H1 (cell line): Measurements from ENCODE around the gene PRR12. TPM values are rescaled to one million over a fixed set of nuclear protein-coding genes. Genes with fewer than 3 reads are reported as not detected.

ENCODE experiments used
- CTCF ChIA-PET: fragments of 300-600 bp; sonication (Branson Sonifier 250); formaldehyde crosslinking; loops from one replicate; lab custom pipeline; 2021; ENCODE audit not compliant: partially characterized antibody; lab: Charles Lee
- POLR2A ChIA-PET: fragments of 300-600 bp; sonication (Branson Sonifier 250); formaldehyde crosslinking; loops from one replicate; lab custom pipeline; 2021; ENCODE audit warnings: inconsistent platforms; ENCODE audit not compliant: partially characterized antibody; lab: Charles Lee
- DNase-seq, 2 experiments: peaks; one replicate each; pipeline versions ENCODE4 v3.0.0 to v3.0.0-alpha.2; 2010 to 2022; ENCODE audit warnings: low spot score in 2 of 2, low read depth in 1 of 2, mixed read lengths in 1 of 2
- FAIRE-seq: peaks from 2 replicates; lab custom pipeline; 2011; peaks lifted over from hg19 to GRCh38; lab: Jason Lieb, UNC
- H2AFZ ChIP-seq: 2 replicates; pipeline ENCODE4 v1.8.1; 2012; ENCODE audit warnings: low read length, inconsistent platforms
- H2AK5ac ChIP-seq: 2 replicates; pipeline ENCODE4 v1.6.1; 2013; ENCODE audit warnings: low read depth, low read length
- H2BK120ac ChIP-seq: replicated peaks from 2 replicates; pipeline ENCODE3; 2013; ENCODE audit warnings: low read depth, low read length, inconsistent platforms
- H2BK12ac ChIP-seq: 2 replicates; pipeline ENCODE4 v1.6.1; 2013; ENCODE audit warnings: low read depth, low read length
- H2BK15ac ChIP-seq: 2 replicates; pipeline ENCODE4 v1.6.1; 2013; ENCODE audit warnings: low read length
- H2BK20ac ChIP-seq: 2 replicates; pipeline ENCODE4 v1.6.1; 2013; ENCODE audit warnings: low read length
- H2BK5ac ChIP-seq: 2 replicates; pipeline ENCODE4 v1.6.1; 2013; ENCODE audit warnings: low read depth, low read length
- H3K14ac ChIP-seq: 2 replicates; pipeline ENCODE4 v1.6.1; 2013; ENCODE audit warnings: inconsistent platforms; ENCODE audit not compliant: insufficient read length
- H3K18ac ChIP-seq: 2 replicates; pipeline ENCODE4 v1.6.1; 2013; ENCODE audit warnings: low read length; ENCODE audit errors: extremely low read depth
- H3K23ac ChIP-seq: 2 replicates; pipeline ENCODE4 v1.6.1; 2013; ENCODE audit warnings: inconsistent platforms; ENCODE audit not compliant: insufficient read length
- H3K23me2 ChIP-seq: 2 replicates; pipeline ENCODE4 v1.6.1; 2013; ENCODE audit warnings: low read depth, low read length
- H3K27ac ChIP-seq: 2 replicates; pipeline ENCODE4 v1.6.1; 2011; ENCODE audit warnings: low read depth, low read length, inconsistent platforms
- H3K27me3 ChIP-seq, 4 experiments: replicated peaks in 1 of 4; 1 replicate in 1 of 4; 2 replicates in 3 of 4; pipeline versions ENCODE4 v1.6.1 to v1.8.1; 2011 to 2013; ENCODE audit warnings: low read length in 3 of 4, mild to moderate bottlenecking in 3 of 4, inconsistent platforms in 2 of 4, mixed read lengths in 2 of 4, moderate library complexity in 1 of 4; ENCODE audit not compliant: control insufficient read depth in 3 of 4, insufficient read depth in 3 of 4; ENCODE audit errors: extremely low read depth in 1 of 4
- H3K36me3 ChIP-seq, 4 experiments: 2 replicates each; pipeline versions ENCODE4 v1.6.1 to v1.8.1; 2011 to 2013; ENCODE audit warnings: mild to moderate bottlenecking in 4 of 4, low read length in 3 of 4, moderate library complexity in 2 of 4, control low read depth in 1 of 4, inconsistent platforms in 1 of 4; ENCODE audit not compliant: insufficient read depth in 4 of 4, control insufficient read depth in 2 of 4
- H3K4ac ChIP-seq: replicated peaks from 2 replicates; pipeline ENCODE3; 2013; ENCODE audit warnings: low read length, low read depth, mixed read lengths, inconsistent platforms; ENCODE audit not compliant: insufficient read length
- H3K4me1 ChIP-seq, 4 experiments: replicated peaks in 1 of 4; 1 replicate in 1 of 4; 2 replicates in 3 of 4; pipeline versions ENCODE4 v1.6.1 to v1.8.1; 2011 to 2013; ENCODE audit warnings: low read length in 3 of 4, inconsistent platforms in 2 of 4, mixed read lengths in 1 of 4; ENCODE audit not compliant: insufficient read depth in 4 of 4, control insufficient read depth in 3 of 4
- H3K4me2 ChIP-seq, 2 experiments: 2 replicates each; pipeline versions ENCODE4 v1.6.1 to v1.8.1; 2011 to 2013; ENCODE audit warnings: low read depth in 2 of 2, low read length in 2 of 2, control low read depth in 1 of 2, inconsistent platforms in 1 of 2, mild to moderate bottlenecking in 1 of 2; ENCODE audit not compliant: insufficient read depth in 1 of 2
- H3K4me3 ChIP-seq, 4 experiments: fragments of 200-600, 300-600 bp in 1 of 4; sonication (generic), shearing (Covaris generic), sonication (Bioruptor Twin) in 1 of 4; 2 replicates each; pipeline versions ENCODE4 v1.5.1 to v1.8.1; 2011 to 2016; ENCODE audit warnings: low read length in 4 of 4, low read depth in 3 of 4, control low read depth in 2 of 4, inconsistent platforms in 2 of 4, mild to moderate bottlenecking in 2 of 4, mixed read lengths in 1 of 4, moderate library complexity in 1 of 4; ENCODE audit not compliant: insufficient read depth in 2 of 4; ENCODE audit errors: extremely low read depth in 1 of 4
- H3K56ac ChIP-seq: replicated peaks from 2 replicates; pipeline ENCODE3; 2013; ENCODE audit warnings: low read depth, mild to moderate bottlenecking, mixed read lengths, low read length, inconsistent platforms; ENCODE audit not compliant: insufficient read length
- H3K79me1 ChIP-seq: 2 replicates; pipeline ENCODE4 v1.6.1; 2013; ENCODE audit warnings: low read depth, low read length, control low read depth
- H3K79me2 ChIP-seq, 2 experiments: 2 replicates each; pipeline versions ENCODE4 v1.6.1 to v1.8.1; 2012 to 2013; ENCODE audit warnings: low read length in 2 of 2, mild to moderate bottlenecking in 2 of 2, inconsistent platforms in 1 of 2; ENCODE audit not compliant: insufficient read depth in 2 of 2, control insufficient read depth in 1 of 2
- H3K9ac ChIP-seq, 4 experiments: replicated peaks in 1 of 4; 1 replicate in 1 of 4; 2 replicates in 3 of 4; pipeline versions ENCODE4 v1.6.1 to v1.8.1; 2011 to 2013; ENCODE audit warnings: low read depth in 3 of 4, low read length in 3 of 4, control low read depth in 2 of 4, mild to moderate bottlenecking in 2 of 4, moderate library complexity in 2 of 4, inconsistent platforms in 1 of 4; ENCODE audit errors: extremely low read depth in 1 of 4
- H3K9me3 ChIP-seq, 2 experiments: 2 replicates each; pipeline versions ENCODE4 v1.6.1 to v1.8.1; 2012 to 2013; ENCODE audit warnings: mild to moderate bottlenecking in 2 of 2, moderate library complexity in 2 of 2, control low read depth in 1 of 2, inconsistent platforms in 1 of 2, low read depth in 1 of 2, low read length in 1 of 2, mixed read lengths in 1 of 2; ENCODE audit not compliant: insufficient read depth in 2 of 2
- H4K20me1 ChIP-seq, 2 experiments: replicated peaks in 1 of 2; 2 replicates each; pipeline versions ENCODE3 to v1.8.1; 2011 to 2013; ENCODE audit warnings: inconsistent platforms in 2 of 2, low read length in 2 of 2, mild to moderate bottlenecking in 1 of 2; ENCODE audit not compliant: insufficient read depth in 2 of 2, control insufficient read depth in 1 of 2
- H4K5ac ChIP-seq: 2 replicates; pipeline ENCODE4 v1.6.1; 2013; ENCODE audit warnings: low read length, low read depth, mixed read lengths, inconsistent platforms; ENCODE audit not compliant: insufficient read length
- H4K8ac ChIP-seq: 2 replicates; pipeline ENCODE4 v1.8.0; 2013; ENCODE audit warnings: mild to moderate bottlenecking, moderate library complexity, low read length, inconsistent platforms; ENCODE audit not compliant: insufficient read depth; ENCODE audit errors: extremely low read depth
- H4K91ac ChIP-seq: replicated peaks from 2 replicates; pipeline ENCODE3; 2013; ENCODE audit warnings: low read length, mixed read lengths, inconsistent platforms; ENCODE audit not compliant: insufficient read length
- CEBPB ChIP-seq: IDR thresholded peaks from 2 replicates; pipeline ENCODE4 v1.6.1; 2012; ENCODE audit warnings: low read depth, low read length
- JUND ChIP-seq: IDR thresholded peaks from 2 replicates; pipeline ENCODE4 v1.6.1; 2011; ENCODE audit warnings: mild to moderate bottlenecking, improper control_type of control experiment, low read length
- RFX5 ChIP-seq: IDR thresholded peaks from 2 replicates; pipeline ENCODE4 v1.6.1; 2011; ENCODE audit warnings: low read depth, low read length, improper control_type of control experiment, borderline replicate concordance
- SP1 ChIP-seq: IDR thresholded peaks from 2 replicates; pipeline ENCODE4 v1.6.1; 2011; ENCODE audit warnings: low read depth, low read length
- SP4 ChIP-seq: IDR thresholded peaks from 2 replicates; pipeline ENCODE4 v1.6.1; 2012; ENCODE audit warnings: low read length, inconsistent platforms
- SRF ChIP-seq: IDR thresholded peaks from 2 replicates; pipeline ENCODE4 v1.6.1; 2011; ENCODE audit warnings: mild to moderate bottlenecking, low read depth, low read length, moderate library complexity
- TBP ChIP-seq: IDR thresholded peaks from 2 replicates; pipeline ENCODE4 v1.6.1; 2011; ENCODE audit warnings: low read depth, low read length, improper control_type of control experiment
- TEAD4 ChIP-seq: IDR thresholded peaks from 2 replicates; pipeline ENCODE4 v1.6.1; 2012; ENCODE audit warnings: low read depth, low read length, inconsistent platforms, mixed read lengths
- ZNF274 ChIP-seq: IDR thresholded peaks from 2 replicates; pipeline ENCODE4 v1.7.0; 2012; ENCODE audit warnings: low read length, borderline replicate concordance; ENCODE audit errors: extremely low read depth
- WGBS, 2 experiments: shearing (Covaris generic) in 1 of 2; methylation state at CpG; one replicate each; pipeline versions ENCODE4 v1.1.6 to v1.1.7; 2013 to 2015; ENCODE audit warnings: low lambda C conversion rate in 2 of 2, mixed read lengths in 2 of 2, inconsistent platforms in 1 of 2, low coverage in 1 of 2, missing lambda C conversion rate in 1 of 2; ENCODE audit not compliant: insufficient replicate concordance in 2 of 2, insufficient coverage in 1 of 2, insufficient read length in 1 of 2; ENCODE audit errors: extremely low coverage in 1 of 2, missing lambda C conversion rate in 1 of 2; 5-methylcytosine and 5-hydroxymethylcytosine counted together
- polyA plus RNA-seq, 7 experiments: library from polyadenylated mRNA; depleted of rRNA in 3 of 7; stranded (reverse) in 5 of 7; unstranded in 2 of 7; fragments of >200 nt in 5 of 7; fragments of 200-250 nt in 2 of 7; gene quantifications; 1 replicate in 5 of 7; 2 replicates in 1 of 7; 4 replicates in 1 of 7; pipeline versions ENCODE4 v1.2.1 to v1.2.3, GENCODE V29; 2011 to 2013; ENCODE audit warnings: missing spikeins in 2 of 7, mixed read lengths in 2 of 7
- total RNA-seq: library from RNA; stranded (reverse); fragmentation: NEBNext Ultra II Directional; extraction: Animal tissue kit (Norgen Biotek cat#: 25700); gene quantifications from 2 replicates; pipeline ENCODE4 v1.2.1, GENCODE V29; 2021
- TF ChIP-seq, protein P1 (sequence below): IDR thresholded peaks from 2 replicates; pipeline ENCODE4 v1.6.1; 2011; ENCODE audit warnings: low read depth, mild to moderate bottlenecking, low read length; ENCODE audit not compliant: insufficient read depth
- TF ChIP-seq, protein P2 (sequence below): IDR thresholded peaks from 2 replicates; pipeline ENCODE4 v1.6.1; 2012; ENCODE audit warnings: low read length, inconsistent platforms

PRR12 gene
- total and polyA plus RNA-seq, 2 of the 8 experiments (the other 6 are each of a cell fraction or from before 2014, with no cell fraction given): 2.5 to 59.4 TPM

DNA sequence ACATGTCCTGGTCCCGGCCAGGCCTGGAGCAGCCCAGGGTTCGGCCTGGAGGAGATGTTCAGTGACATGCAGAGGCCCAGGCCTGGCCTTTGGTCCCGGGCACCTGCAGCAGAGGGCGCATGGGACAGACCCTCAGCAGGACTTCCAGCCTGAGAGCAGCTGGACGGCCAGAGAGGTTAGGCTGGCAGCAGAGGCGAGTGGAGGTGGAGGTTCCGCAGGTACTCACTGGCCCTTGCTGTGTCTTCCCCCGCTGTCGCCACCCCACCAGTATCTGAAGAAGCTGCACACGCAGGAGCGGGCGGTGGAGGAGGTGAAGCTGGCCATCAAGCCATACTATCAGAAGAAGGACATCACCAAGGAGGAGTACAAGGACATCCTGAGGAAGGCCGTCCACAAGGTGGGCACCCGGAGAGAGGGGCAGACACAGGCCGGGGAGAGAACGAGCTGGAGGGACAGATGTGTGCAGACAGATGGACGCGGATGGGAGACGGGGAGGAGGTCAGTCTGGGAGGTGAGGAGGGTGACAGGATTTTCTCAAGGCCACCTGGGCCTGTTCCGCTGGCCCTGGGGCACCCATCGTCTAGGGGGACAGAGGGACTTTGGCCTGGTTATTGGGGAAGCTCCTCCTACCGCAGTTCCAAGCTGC is 66.6 kb downstream of the PRR12 start:
- Histone ChIP-seq H2BK20ac (no peak overlapping the region), H2AFZ (no peak overlapping the region), H4K91ac (no peak overlapping the region), H3K9ac (no peak overlapping the region; a peak in 1 of 7 replicates), H2BK15ac (no peak overlapping the region; the same call in 1 of the 2 replicates), H3K4me2 (no peak overlapping the region; a peak in 1 of 4 replicates), H3K79me1 (0 out of 2 replicates have a peak, but pooled peaks cover 5% of the 10 kb centered on the region), H4K20me1 (peaks cover 6 to 23% of the 10 kb centered on the region in 2 experiments), H3K4ac (no peak overlapping the region), H2AK5ac (no peak overlapping the region), H3K27ac (no peak overlapping the region), H3K23me2 (no peaks in the 10 kb centered on the region; the same call in 1 of the 2 replicates), H3K4me1 (peaks cover 0 to 14% (median 5%) of the 10 kb centered on the region in 4 experiments; a peak in 4 of 7 replicates), H3K4me3 (no peak overlapping the region), H3K9me3 (peaks cover 9 to 11% of the 10 kb centered on the region in 2 experiments), H3K23ac (no peak overlapping the region), H3K27me3 (no peaks in the 10 kb centered on the region), H4K5ac (no peak overlapping the region), H3K18ac (no peak overlapping the region), H4K8ac (peak overlapping the region; percentile 62; the same call in 1 of the 2 replicates), H2BK12ac (no peak overlapping the region), H3K79me2 (no peaks in the 10 kb centered on the region), H3K14ac (no peak overlapping the region), H3K36me3 (peaks cover 23 to 83% (median 60%) of the 10 kb centered on the region in 4 experiments; a peak in 7 of 8 replicates), H3K56ac (no peak overlapping the region), H2BK5ac (no peak overlapping the region), H2BK120ac (no peak overlapping the region)
- DNase-seq (no peak), FAIRE-seq (no peak)
- WGBS, 2 experiments: 87% methylated on average over 19 of the region's 22 CpGs; no CpG with 5 or more reads in 1 of the 2 experiments
- ChIA-PET POLR2A (interaction anchor here (0.7 to 18.0 kb wide), 7 partner anchors 7 to 65 kb away, joined by 3 to 275 read pairs (median 6); partner anchors contain the start of genes BCL2L12, IRF3, PRMT1 and RRAS), CTCF (interaction anchor here (0.9 to 3.8 kb wide), 5 partner anchors 9 to 27 kb away, joined by 3 to 39 read pairs (median 6); no protein-coding TSS in a partner anchor)
- TF ChIP-seq TEAD4 (no peak), CEBPB (no peak), ZNF274 (no peak), JUND (no peak), SP4 (no peak), SP1 (no peak), RFX5 (no peak), TBP (no peak), SRF (no peak)
- TF ChIP-seq, protein P1, sequence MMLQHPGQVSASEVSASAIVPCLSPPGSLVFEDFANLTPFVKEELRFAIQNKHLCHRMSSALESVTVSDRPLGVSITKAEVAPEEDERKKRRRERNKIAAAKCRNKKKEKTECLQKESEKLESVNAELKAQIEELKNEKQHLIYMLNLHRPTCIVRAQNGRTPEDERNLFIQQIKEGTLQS: no peak
- TF ChIP-seq, protein P2, sequence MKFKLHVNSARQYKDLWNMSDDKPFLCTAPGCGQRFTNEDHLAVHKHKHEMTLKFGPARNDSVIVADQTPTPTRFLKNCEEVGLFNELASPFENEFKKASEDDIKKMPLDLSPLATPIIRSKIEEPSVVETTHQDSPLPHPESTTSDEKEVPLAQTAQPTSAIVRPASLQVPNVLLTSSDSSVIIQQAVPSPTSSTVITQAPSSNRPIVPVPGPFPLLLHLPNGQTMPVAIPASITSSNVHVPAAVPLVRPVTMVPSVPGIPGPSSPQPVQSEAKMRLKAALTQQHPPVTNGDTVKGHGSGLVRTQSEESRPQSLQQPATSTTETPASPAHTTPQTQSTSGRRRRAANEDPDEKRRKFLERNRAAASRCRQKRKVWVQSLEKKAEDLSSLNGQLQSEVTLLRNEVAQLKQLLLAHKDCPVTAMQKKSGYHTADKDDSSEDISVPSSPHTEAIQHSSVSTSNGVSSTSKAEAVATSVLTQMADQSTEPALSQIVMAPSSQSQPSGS: no peak
